22Rv1 (cell line): ENCODE measurements around the gene MAP2.

Experiments
- ZFX ChIP-seq: fragments of 450-650 bp; IDR thresholded peaks from 2 replicates; pipeline ENCODE4 v1.6.1; 2017; ENCODE audit warnings: antibody characterized with exemption, borderline replicate concordance
- TF ChIP-seq, protein P1 (sequence below): fragments of 450-650 bp; IDR thresholded peaks from 2 replicates; pipeline ENCODE4 v1.5.1; 2017; ENCODE audit warnings: mild to moderate bottlenecking

DNA sequence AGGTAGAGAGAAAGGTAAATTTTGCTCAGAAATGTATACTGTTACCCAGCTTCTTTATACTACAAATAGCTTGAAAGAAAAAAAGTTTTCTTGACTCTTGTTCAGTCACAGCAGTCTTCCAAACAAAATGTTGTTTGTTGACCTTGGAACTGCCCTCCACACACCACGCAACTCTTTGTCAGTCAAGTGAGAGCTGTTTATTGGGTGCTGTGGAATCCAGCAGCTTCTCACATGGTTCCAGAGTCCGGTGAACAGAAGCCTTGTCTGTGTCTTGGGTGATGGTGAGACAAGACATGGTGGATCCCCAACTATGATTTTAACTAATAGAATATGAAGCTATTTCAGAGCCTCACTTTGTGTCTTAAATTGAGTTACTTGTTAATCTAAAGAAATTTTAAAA lies 112.5 kb downstream of the MAP2 start:
- TF ChIP-seq, protein P1, sequence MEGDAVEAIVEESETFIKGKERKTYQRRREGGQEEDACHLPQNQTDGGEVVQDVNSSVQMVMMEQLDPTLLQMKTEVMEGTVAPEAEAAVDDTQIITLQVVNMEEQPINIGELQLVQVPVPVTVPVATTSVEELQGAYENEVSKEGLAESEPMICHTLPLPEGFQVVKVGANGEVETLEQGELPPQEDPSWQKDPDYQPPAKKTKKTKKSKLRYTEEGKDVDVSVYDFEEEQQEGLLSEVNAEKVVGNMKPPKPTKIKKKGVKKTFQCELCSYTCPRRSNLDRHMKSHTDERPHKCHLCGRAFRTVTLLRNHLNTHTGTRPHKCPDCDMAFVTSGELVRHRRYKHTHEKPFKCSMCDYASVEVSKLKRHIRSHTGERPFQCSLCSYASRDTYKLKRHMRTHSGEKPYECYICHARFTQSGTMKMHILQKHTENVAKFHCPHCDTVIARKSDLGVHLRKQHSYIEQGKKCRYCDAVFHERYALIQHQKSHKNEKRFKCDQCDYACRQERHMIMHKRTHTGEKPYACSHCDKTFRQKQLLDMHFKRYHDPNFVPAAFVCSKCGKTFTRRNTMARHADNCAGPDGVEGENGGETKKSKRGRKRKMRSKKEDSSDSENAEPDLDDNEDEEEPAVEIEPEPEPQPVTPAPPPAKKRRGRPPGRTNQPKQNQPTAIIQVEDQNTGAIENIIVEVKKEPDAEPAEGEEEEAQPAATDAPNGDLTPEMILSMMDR: no peak
- TF ChIP-seq ZFX: no peak
